Stimulated activated CD4-positive, alpha-beta T cell treated with anti-CD3 and anti-CD28 coated beads, Interleukin-12 subunit alpha, Interleukin-12 subunit beta, amount 100 ng/mL, for 48 hours (primary cell): Measurements from ENCODE around the gene JAML.
A peak's percentile ranks its signal among the peaks of the same experiment; 100 is the strongest.

Experiments
- DNase-seq, 3 donors: peaks; one replicate each; pipeline ENCODE4 v3.0.0-alpha.2; 2020; ENCODE audit warnings: low read depth in 2 of 3, low spot score in 1 of 3

Gene JAML

GRCh38 chr11:118148856-118149255, 76.0 kb downstream of the JAML start:
- no peak for DNase-seq

- DNase-seq: no peak
These were observed 76.6 kb downstream of the JAML start for GRCh38 chr11:118148240-118148639.

- DNase-seq: no peak
These were observed 77.3 kb downstream of the JAML start for GRCh38 chr11:118147502-118147901.

- DNase-seq: no peak
These were observed 78.3 kb downstream of the JAML start for GRCh38 chr11:118146554-118146953.

GRCh38 chr11:118145285-118146227, 79.3 kb downstream of the JAML start:
- DNase-seq: peak; percentile 78 to 91 (median 86)

GRCh38 chr11:118144301-118145268, 80.2 kb downstream of the JAML start:
- DNase-seq: no peak
